NCI-H1694 treated with DMSO at 0.1 percent for 48 hours (cell line): ENCODE data around the gene KCNN3.

ENCODE experiments used
- DNase-seq: peaks from one replicate; lab custom pipeline; 2025; lab: John Stamatoyannopoulos, UW

KCNN3 gene

GRCh38 chr1:154840269-154841176 is 29.6 kb downstream of the KCNN3 start:
- DNase-seq = no peak

- peak; percentile 41 for DNase-seq
These were observed 30.4 kb downstream of the KCNN3 start for GRCh38 chr1:154839691-154840090.

- peak; percentile 82 for DNase-seq
These were observed 31.1 kb downstream of the KCNN3 start for GRCh38 chr1:154838988-154839387.

GRCh38 chr1:154838461-154838860 is 31.6 kb downstream of the KCNN3 start:
- no peak for DNase-seq

- DNase-seq = peak; percentile 96
These were observed 32.4 kb downstream of the KCNN3 start for GRCh38 chr1:154837672-154838171.

- DNase-seq = peak; percentile 96
These were observed 32.9 kb downstream of the KCNN3 start for GRCh38 chr1:154837034-154837671.

- DNase-seq = no peak
These were observed 34.4 kb downstream of the KCNN3 start for GRCh38 chr1:154835531-154836324.

GRCh38 chr1:154833841-154834240 is 36.2 kb downstream of the KCNN3 start:
- no peak for DNase-seq

- no peak for DNase-seq
These were observed 36.9 kb downstream of the KCNN3 start for GRCh38 chr1:154833209-154833608.

- DNase-seq = no peak
These were observed 37.7 kb downstream of the KCNN3 start for GRCh38 chr1:154832384-154832783.

- no peak for DNase-seq
These were observed 38.6 kb downstream of the KCNN3 start for GRCh38 chr1:154831462-154831861.

- no peak for DNase-seq
These were observed 41.0 kb downstream of the KCNN3 start for GRCh38 chr1:154829062-154829461.

GRCh38 chr1:154824179-154825000 is 45.7 kb downstream of the KCNN3 start:
- no peak for DNase-seq

- no peak for DNase-seq
These were observed 47.4 kb downstream of the KCNN3 start for GRCh38 chr1:154822717-154823116.

- DNase-seq = no peak
These were observed 47.8 kb downstream of the KCNN3 start for GRCh38 chr1:154822233-154822632.

- DNase-seq = no peak
These were observed 49.0 kb downstream of the KCNN3 start for GRCh38 chr1:154821083-154821482.

- no peak for DNase-seq
These were observed 49.4 kb downstream of the KCNN3 start for GRCh38 chr1:154820646-154821045.

GRCh38 chr1:154819628-154820590 is 50.2 kb downstream of the KCNN3 start:
- DNase-seq = no peak

- no peak for DNase-seq
These were observed 51.2 kb downstream of the KCNN3 start for GRCh38 chr1:154818911-154819310.

- no peak for DNase-seq
These were observed 53.1 kb downstream of the KCNN3 start for GRCh38 chr1:154816937-154817336.
